CD4-positive, alpha-beta T cell treated with Interleukin-6 for 4 hours (primary cell): ENCODE results near the gene MYOF.
A peak's percentile ranks its signal among the peaks of the same experiment; 100 is the strongest.
"Not testable (repeated sequence)": the region's sequence is repeated elsewhere in the genome, so short reads cannot be mapped to it uniquely, and the experiment has no call there.

Experiments
- DNase-seq: peaks from one replicate; pipeline ENCODE4 v3.0.0-alpha.2; 2020; ENCODE audit warnings: mixed read lengths

Gene MYOF

DNA sequence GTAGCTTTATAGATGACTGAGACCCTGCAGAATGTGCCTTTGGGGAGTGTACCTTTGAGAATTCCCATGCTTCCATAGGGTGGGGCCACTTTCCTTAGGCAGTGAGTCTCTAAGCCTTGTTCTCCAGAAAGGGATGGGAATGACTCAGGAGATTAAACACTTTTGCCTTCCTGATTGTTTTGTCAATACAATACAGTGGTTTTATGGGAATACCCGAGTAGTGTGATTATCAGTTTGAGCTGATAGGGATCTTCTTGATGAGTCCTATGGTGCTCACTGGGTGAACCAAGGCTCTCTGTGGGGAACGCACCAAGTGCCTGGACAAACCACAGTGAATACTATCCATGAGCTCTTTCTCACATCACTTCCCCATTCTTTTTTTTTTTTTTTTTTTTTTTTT is 6.3 kb downstream of the MYOF start:
- no peak for DNase-seq

DNA sequence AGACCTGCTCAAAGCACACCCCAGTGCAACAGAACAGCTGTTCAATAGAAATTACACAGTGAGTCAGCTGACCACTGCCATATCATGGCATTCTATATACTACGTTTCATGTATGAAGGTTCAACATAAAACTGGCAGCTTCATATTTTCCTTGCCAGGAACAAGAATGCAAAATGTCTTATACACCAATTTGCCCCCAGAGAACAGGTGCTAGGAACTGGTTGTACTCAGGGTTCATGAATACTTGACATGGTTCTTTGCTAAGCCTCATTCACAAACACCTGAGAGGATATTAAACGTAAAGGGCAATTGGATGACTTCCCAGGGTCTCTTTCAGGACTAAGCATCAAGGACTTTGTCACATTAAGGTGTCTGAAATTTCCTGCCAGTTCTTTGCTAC is 6.9 kb downstream of the MYOF start:
- DNase-seq: no peak

DNA sequence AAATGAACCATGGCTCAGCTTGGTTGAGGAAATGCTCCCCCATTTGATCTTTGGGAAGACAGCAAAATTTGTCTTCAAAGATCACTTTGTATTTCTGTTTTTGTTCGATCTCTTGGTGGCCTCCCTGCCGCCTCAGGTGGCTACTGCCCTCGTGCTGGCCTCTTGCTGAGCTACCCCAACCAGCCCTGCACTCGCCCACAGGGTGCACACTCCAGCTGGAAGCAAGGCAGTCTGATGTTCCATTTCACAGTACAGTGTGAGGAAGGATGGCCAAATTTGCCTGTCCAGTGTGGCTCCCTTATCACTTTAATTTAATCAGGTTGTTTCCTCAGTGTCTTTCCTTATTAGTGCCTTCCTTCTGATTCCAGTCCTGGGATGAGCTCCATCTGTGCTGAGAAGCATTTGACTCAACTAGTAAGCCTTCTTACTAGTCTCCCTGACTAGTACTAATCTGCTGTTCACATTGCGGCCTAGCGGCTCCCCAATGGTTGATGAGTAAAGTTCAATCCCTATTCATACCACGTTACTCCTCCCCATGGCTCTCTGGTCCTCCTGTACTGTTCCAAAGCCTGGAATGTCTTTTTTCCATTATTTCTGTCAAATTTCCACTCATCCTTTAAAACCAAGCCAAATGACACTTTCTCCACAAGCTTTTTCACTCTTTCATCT is 8.2 kb downstream of the MYOF start:
- DNase-seq: no peak

DNA sequence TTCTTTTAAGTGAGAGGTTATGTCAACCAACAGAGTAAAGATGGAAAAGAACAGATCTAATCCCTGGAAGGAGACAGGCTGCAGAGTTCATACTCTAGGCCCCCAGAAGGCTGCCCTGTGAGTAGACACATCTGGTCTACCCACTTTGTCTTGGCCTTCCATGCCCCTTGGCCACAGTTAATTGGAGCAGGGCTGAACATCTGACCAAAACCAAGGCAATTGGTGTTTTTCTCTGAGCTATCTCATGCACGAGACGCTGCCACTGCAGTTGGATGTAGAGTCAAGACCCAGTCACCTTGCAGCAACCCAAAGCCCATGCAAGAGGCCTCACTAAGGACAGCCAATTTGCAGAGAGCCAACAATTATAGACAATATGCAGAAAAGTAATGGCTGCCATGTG is 9.0 kb downstream of the MYOF start:
- DNase-seq: no peak

DNA sequence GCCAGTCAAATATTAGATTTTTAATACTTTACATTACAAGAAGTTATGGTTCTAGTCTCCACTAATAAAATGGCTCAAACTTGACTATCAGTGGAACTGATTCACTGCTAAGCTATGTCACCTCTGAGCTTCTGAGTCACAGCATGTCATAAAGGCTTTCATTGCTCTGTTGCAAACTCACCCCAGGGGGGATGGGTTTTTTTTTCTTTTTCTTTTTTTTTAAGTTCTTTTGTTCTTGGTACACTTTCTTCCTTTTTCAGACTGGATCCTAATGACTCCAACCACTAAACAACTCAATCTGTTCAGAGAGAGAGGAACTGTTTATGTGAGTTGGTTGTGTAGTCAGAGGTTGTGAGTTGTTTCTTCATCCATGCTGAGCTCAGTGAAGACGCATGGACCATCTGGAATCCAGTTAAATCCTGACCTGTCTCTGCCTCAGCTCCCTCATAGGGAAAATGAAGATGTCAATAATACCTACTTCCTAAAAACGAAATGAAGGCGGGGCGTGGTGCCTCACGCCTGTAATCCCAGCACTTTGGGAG is 11.0 kb downstream of the MYOF start:
- no peak for DNase-seq

DNA sequence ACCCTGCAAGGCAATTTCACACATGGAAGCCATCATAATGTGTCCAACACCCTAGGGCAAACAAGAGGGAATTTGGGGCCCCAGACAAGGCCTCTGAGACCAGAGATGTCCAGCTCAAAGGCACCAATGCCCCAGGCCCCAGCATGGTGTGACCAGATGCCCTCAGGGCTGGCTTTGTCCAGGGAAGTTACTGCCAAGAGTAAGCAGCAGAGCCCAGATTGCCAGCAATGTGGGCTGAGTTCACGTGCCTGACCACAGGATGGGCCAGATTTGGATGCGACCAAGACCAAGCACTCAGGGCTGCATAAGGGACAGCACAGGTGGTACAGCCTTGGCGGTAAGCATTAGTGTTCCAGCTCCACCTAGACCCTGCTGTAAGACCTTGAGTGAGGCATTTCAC is 12.7 kb downstream of the MYOF start:
- DNase-seq: no peak

DNA sequence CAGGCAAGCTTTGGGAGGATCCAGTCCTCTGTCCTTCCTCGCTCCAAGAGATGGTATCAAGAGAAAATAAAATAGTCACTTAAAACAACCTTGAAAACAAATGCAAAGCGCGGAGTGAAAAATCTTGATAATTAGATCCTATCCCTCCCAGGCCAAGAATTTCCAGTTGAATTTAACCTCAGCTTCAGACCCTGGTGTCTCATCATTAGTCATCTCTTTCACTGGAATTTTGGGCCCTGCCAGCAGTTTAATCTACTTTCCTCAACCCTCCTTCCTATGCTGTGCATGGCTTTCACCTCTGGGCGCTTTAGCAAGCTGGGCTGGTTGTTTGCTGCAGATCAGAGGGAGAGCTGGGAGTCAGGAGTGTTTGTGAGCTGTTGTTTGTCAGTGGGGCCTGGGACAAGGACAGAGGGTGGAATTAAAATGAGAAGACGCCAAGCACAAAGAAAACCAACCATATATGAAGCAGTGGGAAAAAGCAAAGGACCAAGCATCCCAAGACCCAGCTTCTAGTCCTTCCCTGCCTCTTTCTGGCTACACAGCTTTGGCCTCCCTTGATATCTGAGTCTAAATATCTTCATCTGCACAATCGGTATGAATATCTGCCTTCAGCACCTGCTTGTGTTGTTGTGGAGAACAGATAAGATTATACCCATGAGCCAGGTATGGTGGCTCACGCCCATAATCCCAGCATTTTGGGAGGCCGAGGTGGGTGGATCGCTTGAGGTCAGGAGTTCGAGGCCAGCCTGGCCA is 13.5 kb downstream of the MYOF start:
- no peak for DNase-seq

DNA sequence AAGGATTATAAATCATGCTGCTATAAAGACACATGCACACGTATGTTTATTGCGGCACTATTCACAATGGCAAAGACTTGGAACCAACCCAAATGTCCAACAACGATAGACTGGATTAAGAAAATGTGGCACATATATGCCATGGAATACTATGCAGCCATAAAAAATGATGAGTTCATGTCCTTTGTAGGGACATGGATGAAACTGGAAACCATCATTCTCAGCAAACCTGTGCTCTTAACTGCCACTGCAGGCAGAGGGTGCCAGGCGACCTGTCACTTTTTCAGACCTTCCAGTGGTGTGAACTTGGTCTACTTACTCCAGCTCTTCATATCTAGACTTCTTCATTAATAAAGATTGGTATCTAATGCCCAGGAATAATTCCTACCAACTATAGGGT is 14.5 kb downstream of the MYOF start:
- not testable (repeated sequence) for DNase-seq

DNA sequence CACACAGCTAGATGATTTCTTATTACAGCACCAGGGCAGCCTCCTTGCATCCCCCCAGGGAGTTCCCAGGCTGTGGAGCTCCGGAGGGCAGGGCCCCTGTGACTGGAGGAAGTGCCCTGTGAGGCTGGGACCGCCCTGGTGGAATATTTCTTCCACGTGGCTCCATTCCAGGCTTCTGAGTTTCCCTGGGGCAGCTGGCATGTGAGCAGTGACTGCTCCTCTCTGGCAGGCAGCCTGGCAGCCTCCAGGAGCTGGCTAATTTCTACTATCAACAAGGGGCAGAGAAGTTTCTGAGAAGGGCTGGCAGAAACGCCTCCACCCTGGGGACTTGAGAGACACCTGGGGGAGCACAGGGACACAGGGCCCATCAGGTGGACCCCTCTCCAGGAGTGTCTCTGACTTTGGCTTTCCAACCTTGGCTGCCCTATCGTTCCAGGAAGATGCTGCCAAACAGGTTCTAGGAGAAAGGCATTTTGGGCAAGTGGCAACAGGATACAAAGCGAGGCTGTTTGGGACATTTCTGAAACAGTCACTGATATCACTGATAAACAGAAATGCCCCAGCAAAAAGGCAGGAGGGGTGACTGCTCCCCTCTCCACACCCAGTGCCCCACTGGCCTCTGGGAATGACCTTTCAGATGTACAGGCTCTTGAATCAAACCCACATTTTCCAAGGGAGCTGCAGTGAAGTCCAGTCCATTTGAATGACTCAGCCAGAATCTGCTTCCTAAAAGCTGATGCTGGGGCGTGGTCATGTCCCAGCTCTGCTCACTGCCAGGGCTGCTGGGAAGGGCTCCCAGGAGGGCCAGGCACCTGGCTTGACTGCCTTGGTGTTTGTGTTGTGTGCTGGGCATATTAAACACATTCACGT is 16.1 kb downstream of the MYOF start:
- no peak for DNase-seq

DNA sequence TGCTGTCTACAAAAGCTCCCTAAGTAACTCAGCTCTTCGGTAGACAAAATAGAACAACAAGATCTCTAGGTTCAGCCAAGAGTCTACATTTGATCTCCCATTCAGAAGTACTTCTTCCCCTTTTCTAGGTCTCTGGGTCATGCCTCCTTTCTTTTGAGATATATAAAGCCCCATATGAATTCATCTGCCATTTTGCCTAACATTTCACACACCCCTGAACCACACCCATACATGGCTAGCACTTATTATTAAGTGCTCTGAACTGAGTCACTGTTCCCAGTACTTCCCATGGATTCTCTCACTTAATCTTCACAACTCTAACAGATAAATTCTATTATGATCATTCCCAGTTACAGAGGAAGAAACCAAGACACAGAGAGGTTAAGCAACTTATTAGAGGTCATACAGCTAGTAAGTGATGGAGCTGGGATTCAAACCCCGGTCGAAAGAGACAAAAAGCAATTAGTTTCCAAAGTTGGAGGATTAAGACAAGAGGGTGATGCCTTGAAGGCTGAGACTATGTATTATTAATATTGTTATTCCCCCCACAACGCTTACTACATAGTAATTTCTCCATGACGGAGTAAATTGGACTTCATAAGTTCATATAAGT is 17.3 kb downstream of the MYOF start:
- no peak for DNase-seq

DNA sequence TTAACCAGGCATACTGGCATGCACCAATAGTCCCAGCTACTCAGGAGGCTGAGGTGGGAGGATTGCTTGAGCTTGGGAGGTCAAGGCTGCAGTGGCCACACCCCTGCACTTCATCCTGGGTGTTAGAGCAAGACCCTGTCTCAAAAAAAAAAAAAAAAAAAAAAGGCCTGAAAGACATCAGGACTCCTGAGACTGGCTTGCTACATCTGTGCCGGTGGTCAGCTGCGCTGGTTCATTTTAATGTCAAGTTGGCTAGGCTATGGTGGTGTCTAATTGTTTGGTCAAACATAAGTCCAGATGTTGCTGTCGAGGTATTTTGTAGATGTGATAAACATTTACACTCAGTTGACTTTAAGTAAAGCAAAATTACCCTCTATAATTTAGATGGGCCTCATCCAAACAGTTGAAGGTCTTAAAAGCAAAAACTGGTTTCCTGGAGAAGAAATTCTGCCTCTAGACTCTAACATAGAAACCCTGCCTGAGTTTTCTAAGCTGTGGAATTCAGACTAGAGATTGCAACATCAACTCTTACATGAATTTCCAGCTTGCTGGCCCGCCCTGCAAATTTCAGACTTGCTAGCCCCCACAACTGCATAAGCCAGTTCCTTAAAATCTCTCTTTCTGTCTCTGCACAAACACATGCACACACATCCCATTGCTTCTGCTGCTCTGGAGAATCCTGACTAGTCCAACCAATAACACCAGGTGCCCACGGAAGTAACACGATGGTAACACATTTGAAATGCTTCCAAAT is 18.2 kb downstream of the MYOF start:
- no peak for DNase-seq

DNA sequence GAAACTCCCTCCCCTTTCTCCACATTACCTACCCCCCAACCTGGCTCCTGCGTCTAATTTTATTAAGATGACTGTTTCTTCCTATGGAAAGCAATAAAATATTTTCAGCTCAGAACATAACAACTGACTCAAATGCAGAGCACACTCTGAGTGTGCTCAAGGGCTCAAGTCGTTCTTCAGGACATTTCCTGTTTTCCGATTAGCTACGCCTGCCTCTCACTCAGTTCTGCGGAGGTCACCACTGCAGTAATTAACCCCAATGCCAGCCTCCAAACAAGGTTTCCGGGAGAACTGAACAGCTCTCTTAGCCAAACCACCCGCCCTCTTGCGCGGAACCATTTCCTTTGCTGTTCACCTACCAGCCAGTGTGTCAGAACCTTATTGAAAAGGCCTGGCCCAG is 19.3 kb downstream of the MYOF start:
- peak; percentile 6 for DNase-seq

DNA sequence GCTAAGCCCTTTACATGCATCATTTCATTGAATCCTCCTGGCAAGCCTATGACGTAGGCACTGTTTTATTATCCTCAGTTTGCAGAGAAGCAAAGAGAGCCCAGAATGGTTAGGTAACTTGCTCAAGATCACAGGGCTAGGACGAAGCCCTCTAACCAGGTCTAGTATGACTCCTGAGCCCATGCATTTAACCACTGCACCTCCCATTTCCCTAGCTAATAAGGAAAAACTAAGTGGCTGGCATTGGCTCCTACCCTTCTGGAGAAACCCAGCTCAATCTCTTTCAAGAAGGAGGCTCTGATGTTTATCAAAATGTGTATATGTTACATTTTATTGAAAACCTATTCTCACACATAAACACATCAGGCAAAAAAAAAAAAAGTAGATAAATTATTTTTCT is 19.8 kb downstream of the MYOF start:
- DNase-seq: no peak

DNA sequence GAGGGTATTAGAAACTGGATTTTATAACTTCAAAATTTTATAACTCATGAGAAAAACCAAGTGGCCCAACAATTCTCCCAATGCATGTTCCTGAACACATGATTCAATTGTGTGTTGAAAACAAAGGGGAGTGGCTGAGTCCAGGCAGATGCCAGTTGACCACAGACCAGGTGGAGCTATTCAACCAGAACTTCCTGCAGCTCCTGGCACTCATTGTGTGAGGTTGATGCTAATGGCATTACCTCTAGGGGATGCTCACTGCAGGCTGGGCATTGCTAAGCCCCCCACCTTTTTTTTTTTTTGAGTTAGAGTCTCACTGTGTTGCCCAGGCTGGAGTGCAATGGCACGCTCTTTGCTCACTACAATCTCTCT is 20.3 kb downstream of the MYOF start:
- no peak for DNase-seq

DNA sequence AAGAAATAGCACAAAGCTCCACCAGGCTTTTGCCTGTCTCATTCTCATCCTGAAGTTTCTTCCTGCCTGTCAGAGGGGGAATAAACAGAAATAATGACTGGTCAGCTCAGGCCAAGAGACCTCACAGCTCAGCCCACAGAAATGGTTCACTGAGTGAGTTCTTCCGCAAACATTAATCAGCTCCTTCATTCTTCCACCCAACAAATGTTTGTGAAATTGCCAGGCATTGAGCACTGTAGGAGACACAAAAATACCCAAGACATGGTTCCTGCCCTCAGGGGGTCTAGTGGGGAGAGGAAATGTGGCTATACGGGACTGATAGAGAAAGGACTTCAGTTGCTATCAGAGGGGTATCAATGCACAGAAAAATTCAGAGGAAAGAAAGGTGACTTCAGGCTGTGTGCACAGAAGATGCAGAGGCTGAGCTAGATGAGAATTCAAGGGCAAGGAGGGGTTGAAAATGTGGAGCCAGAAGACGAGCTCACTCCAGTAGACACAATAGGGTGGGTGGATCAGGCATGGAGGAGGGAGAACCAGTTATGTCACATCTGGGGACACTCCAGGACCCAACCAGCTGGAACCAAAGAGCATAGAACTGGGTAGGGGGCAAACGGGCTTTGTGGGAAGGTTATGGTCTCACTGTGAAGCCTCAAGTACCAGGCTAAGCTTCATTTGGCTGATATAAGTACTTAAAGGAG is 20.9 kb downstream of the MYOF start:
- no peak for DNase-seq

DNA sequence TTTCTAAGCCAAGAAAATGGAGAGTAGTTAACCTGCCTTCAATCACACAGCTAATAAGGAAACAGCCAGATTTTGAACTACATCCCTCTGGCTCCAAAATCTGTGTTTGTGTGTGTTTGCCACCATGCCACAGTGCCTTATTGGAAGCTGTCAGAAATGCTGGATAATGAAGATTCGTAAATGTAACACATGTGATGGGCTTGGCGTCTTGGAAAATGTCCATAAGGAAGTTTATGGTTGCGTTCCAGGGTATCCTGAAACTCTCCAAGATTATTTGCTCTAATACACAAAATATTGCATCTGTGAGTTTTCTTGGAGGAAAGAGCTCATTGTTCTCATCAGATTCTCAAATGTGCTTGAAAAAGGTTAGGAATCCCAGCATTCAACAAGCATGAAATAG is 22.7 kb downstream of the MYOF start:
- no peak for DNase-seq

DNA sequence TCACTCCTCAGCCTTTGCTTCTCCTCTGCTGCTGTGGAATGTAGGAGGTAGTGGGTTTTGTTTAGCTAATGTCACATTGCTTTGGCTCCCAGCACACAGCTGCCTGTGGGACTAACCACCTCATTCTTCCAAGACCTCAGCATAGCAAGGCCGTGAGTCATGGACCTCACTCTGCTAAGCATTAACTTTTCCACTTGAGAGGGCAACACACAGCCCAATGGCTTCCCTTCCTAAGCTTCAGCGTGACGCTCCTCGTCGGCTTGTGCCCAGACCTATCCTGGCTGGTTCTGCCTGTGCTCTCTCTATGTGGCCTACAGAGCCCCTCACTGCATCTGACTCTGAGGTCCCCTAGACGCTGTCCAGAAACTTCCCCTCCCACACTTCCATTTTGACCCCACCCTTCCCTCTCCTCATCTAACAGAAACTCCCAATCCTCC is 23.3 kb downstream of the MYOF start:
- DNase-seq: no peak

DNA sequence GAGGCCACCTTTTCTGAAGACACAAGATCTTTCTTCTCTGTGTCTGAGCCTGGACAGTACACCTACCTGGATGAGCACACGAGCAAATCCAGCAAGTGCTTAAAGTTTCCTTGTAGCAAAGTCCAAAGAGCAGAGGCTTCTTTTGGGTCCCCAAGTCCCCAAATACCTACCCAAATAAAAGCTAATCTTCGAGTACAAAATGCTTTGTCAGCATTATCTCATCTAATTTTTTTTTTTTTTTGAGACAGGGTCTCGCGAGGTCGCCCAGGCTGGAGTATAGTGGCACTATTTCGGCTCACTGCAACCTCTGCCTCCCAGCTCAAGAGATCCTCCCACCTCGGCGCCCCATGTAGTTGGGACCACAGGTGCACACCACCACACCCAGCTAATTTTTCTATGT is 24.6 kb downstream of the MYOF start:
- no peak for DNase-seq

DNA sequence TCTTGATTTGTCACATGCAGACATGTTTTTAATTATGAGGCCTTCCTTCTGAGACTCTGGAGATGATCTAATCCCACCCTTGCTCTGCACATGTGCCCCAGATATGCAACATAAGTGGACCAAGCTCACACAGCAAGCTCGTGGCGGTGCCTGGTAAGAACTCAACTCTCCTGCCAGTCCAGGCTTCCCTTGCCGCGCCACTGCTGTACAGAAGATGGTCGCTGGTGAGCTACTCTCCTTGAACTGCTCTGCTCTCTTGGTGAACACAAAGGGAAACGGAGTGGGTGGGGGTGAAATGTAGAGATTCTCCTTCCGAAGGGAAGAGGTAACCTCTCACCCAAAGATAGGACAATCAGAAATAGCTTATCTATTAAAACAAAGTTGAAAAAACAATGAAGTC is 25.7 kb downstream of the MYOF start:
- DNase-seq: no peak

DNA sequence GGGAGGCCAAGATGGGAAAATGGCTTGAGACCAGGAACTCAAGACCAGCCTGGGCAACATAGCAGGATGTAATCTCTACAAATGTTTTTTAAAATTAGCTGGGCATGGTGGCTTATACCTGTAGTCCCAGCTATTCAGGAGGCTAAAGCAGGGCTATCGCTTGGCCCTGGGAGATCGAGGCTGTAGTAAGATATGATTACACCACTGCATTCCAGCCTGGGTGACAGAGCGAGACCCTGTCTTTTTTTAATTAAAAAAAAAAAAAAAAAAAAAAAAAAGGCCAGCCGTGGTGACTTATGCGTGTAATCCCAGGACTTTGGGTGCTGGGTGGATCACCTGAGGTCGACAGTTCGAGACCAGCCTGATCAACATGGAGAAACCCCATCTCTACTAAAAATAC is 27.4 kb downstream of the MYOF start:
- no peak for DNase-seq

DNA sequence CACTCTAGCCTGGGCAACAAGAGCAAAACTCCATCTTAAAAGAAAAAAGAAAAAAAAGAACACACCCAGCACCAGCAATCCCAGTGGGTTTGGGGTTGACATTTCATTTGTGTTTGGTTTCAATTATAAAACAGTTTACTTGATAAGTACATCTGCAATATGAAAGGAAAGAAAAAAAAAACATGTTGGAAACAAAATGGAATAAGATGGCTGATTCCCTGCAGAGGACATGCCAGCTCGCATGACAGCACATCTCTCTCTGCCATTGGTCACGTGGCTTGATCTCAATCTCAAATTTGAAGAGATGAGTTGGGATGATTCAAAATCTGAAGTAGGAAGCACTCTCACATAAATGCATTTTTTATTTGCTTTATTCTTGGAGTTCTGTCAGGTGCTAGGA is 28.0 kb downstream of the MYOF start:
- DNase-seq: no peak

DNA sequence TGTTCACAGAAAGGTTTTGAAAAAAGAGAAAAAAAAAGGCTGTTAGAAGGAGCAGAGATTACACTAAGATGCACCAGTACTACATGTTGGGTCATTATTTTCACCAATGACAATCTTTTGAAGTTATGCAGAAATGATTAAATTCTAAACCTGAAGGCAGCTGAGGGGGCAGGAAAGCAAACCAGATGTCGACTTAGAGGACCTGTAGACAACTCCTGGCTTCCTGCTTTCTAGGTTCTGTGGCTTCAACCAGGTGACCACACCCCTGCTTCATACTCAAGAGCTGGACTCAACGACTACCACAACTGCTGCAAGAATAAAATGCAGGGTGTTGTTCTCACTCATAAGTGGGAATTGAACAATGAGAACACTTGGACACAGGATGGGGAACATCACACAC is 30.0 kb downstream of the MYOF start:
- DNase-seq: no peak
